ENCODE measurements around the gene RBM23. TPM values are rescaled to one million over a fixed set of nuclear protein-coding genes. Genes with fewer than 3 reads are reported as not detected.
A peak's percentile ranks its signal among the peaks of the same experiment; 100 is the strongest.

Gene RBM23
- total and polyA plus RNA-seq, 9 of the 15 experiments (the other 6 are each of a cell fraction or from before 2014, with no cell fraction given) = 46.0 to 102 (median 58.5) TPM

- TF ChIP-seq, protein P1, sequence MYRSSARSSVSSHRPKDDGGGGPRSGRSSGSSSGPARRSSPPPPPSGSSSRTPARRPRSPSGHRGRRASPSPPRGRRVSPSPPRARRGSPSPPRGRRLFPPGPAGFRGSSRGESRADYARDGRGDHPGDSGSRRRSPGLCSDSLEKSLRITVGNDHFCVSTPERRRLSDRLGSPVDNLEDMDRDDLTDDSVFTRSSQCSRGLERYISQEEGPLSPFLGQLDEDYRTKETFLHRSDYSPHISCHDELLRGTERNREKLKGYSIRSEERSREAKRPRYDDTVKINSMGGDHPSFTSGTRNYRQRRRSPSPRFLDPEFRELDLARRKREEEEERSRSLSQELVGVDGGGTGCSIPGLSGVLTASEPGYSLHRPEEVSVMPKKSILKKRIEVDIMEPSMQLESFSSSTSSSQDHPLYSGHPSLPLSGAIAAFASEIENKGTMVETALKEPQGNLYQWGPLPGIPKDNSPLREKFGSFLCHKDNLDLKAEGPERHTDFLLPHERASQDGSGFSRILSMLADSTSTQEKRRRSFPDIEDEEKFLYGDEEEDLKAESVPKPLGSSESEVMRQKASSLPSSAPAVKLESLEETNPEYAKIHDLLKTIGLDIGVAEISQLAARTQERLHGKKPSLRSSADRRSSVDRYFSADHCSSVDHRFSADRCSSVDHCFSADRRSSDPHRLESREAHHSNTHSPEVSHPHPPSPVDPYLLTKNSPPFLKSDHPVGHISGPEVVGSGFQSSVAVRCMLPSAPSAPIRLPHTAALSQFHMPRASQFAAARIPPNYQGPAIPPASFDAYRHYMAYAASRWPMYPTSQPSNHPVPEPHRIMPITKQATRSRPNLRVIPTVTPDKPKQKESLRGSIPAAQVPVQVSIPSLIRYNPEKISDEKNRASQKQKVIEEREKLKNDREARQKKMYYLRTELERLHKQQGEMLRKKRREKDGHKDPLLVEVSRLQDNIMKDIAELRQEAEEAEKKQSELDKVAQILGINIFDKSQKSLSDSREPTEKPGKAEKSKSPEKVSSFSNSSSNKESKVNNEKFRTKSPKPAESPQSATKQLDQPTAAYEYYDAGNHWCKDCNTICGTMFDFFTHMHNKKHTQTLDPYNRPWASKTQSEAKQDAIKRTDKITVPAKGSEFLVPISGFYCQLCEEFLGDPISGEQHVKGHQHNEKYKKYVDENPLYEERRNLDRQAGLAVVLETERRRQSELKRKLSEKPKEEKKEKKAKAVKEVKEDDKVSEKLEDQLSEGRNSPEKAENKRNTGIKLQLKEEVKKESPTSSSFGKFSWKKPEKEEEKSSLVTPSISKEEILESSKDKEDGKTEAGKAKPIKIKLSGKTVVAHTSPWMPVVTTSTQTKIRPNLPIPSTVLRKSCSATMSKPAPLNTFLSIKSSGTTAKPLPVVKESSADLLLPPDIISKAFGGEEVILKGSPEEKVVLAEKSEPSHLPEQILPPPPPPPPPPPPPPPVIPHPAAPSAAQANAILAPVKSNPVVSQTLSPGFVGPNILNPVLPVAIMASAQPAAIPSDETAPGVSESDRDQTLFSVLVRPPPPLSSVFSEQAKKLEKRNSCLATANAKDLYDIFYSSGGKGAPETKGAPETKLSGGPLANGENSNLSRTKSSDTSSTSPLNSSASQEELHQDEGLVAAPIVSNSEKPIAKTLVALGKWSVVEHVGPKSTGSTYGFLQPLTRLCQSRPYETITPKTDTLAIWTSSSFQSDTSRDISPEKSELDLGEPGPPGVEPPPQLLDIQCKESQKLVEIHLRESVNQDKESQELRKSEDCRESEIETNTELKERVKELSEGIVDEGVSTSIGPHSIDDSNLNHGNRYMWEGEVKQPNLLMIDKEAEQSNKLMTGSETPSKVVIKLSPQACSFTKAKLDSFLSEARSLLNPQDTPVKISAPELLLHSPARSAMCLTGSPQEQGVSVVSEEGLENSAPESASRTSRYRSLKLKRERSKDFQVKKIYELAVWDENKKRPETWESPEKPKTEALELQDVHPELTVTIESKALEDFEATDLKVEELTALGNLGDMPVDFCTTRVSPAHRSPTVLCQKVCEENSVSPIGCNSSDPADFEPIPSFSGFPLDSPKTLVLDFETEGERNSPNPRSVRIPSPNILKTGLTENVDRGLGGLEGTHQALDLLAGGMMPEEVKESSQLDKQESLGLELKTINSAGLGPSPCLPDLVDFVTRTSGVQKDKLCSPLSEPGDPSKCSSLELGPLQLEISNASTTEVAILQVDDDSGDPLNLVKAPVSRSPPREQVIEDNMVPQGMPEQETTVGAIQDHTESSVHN (IDR thresholded peaks at IDR 0.05; ENCODE audit: borderline replicate concordance in 1 of 2, low read depth in 1 of 2) = no peak
- TF ChIP-seq ZNF274 (IDR thresholded peaks at IDR 0.05; ENCODE audit: borderline replicate concordance, low read depth, low read length) (no peak), GTF2F1 (IDR thresholded peaks at IDR 0.05; ENCODE audit: low read depth, low read length) (no peak), ELF4 (CRISPR knock-in tag; IDR thresholded peaks at IDR 0.05) (no peak), SRF (CRISPR knock-in tag; IDR thresholded peaks at IDR 0.05) (peak; percentile 40 to 92; a peak in 2 of 4 replicates), RFX1 (IDR thresholded peaks at IDR 0.05) (0 out of 2 replicates have a peak, but pooled peaks have one; percentile 16), FOXJ3 (CRISPR knock-in tag; IDR thresholded peaks at IDR 0.05) (no peak), MEIS2 (IDR thresholded peaks at IDR 0.05; ENCODE audit: partially characterized antibody) (peak; percentile 76), U2AF1 (optimal IDR thresholded peaks at IDR 0.05; ENCODE audit: low read depth, low read length) (no peak), ZNF766 (CRISPR knock-in tag; conservative IDR thresholded peaks at IDR 0.05) (no peak), MAFF (IDR thresholded peaks at IDR 0.05; ENCODE audit: low read length) (no peak), KDM1A (IDR thresholded peaks at IDR 0.05) (peak in 1 of 2 experiments; percentile 35; a peak in 1 of 4 replicates), DPF2 (IDR thresholded peaks at IDR 0.05) (no peak), KDM5B (IDR thresholded peaks at IDR 0.05; ENCODE audit: insufficient replicate concordance, low read depth, low read length) (no peak), HNRNPL (IDR thresholded peaks at IDR 0.05; ENCODE audit: low read depth, low read length) (no peak), NR2F6 (CRISPR knock-in tag; IDR thresholded peaks at IDR 0.05) (no peak), PHF8 (IDR thresholded peaks at IDR 0.05; ENCODE audit: borderline replicate concordance, low read length) (no peak)
- TF ChIP-seq, protein P2, sequence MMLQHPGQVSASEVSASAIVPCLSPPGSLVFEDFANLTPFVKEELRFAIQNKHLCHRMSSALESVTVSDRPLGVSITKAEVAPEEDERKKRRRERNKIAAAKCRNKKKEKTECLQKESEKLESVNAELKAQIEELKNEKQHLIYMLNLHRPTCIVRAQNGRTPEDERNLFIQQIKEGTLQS (IDR thresholded peaks at IDR 0.05) = peak; percentile 74
- TF ChIP-seq, protein P2 (CRISPR knock-in tag; conservative IDR thresholded peaks at IDR 0.05) = no peak
Measured at GRCh38 chr14:22898302-22899090, 20.5 kb downstream of the RBM23 start (continued).

Data from K562 (cell line).